GM10248 (cell line): ENCODE results near the gene MECR.
A peak's percentile ranks its signal among the peaks of the same experiment; 100 is the strongest.

ENCODE experiments used
- CTCF ChIA-PET: fragments of 300-600 bp; sonication (Branson Sonifier 250); formaldehyde crosslinking; extraction: SDS; loops from one replicate; lab custom pipeline; 2021; ENCODE audit warnings: antibody characterized with exemption; lab: Yijun Ruan, JAX
- POLR2A ChIA-PET: fragments of 350-650 bp; sonication (Branson Sonifier 250); formaldehyde crosslinking; extraction: SDS; loops from one replicate; lab custom pipeline; 2020; ENCODE audit warnings: antibody characterized with exemption; lab: Yijun Ruan, JAX
- DNase-seq: peaks from one replicate; pipeline ENCODE4 v3.0.0; 2012; ENCODE audit errors: extremely low spot score
- CTCF ChIP-seq: IDR thresholded peaks from 2 replicates; pipeline ENCODE4 v1.5.1; 2012; ENCODE audit warnings: mild to moderate bottlenecking, low read depth; ENCODE audit errors: extremely low read depth, missing control alignments, control extremely low read depth

The MECR gene

GRCh38 chr1:29230553-29231378, at the start of gene MECR:
MECR (minus strand) TSS chr1:29230934; CDS start chr1:29230906, 28 bp downstream.
- ChIA-PET POLR2A (interaction anchor here (0.6 kb wide), 2 partner anchors 9 to 322 kb away, joined by 3 to 4 read pairs; no protein-coding TSS in a partner anchor), CTCF (interaction anchor here (0.7 to 1.8 kb wide), 11 partner anchors 9 to 349 kb away, joined by 3 to 7 read pairs (median 3); partner anchors contain the start of gene SRSF4)
- DNase-seq = peak; percentile 97
- peak; percentile 50 for TF ChIP-seq CTCF

- ChIA-PET POLR2A (no interaction called here), CTCF (no interaction called here)
- TF ChIP-seq CTCF = no peak
These were observed 49.2 kb upstream of the MECR start for GRCh38 chr1:29279951-29280391.

GRCh38 chr1:29279406-29279805, 48.7 kb upstream of the MECR start:
- no peak for DNase-seq
- ChIA-PET POLR2A (no interaction called here), CTCF (no interaction called here)
- TF ChIP-seq CTCF = no peak

More at GRCh38 chr1:29279951-29280391, 49.2 kb upstream of the MECR start:
- no peak for DNase-seq

- ChIA-PET CTCF (interaction anchor here (1.0 kb wide), 1 partner anchor 20 kb away, joined by 3 read pairs; no protein-coding TSS in a partner anchor), POLR2A (no interaction called here)
- TF ChIP-seq CTCF = no peak
- no peak for DNase-seq
These were observed 47.4 kb upstream of the MECR start for GRCh38 chr1:29278124-29278523.

- DNase-seq = no peak
- POLR2A ChIA-PET = no interaction called here
- TF ChIP-seq CTCF = no peak
- CTCF ChIA-PET = no interaction called here
These were observed 44.7 kb upstream of the MECR start for GRCh38 chr1:29275435-29275834.

GRCh38 chr1:29272147-29272907, 41.6 kb upstream of the MECR start:
- POLR2A ChIA-PET = no interaction called here
- CTCF ChIA-PET = no interaction called here
- no peak for DNase-seq
- TF ChIP-seq CTCF = no peak
